GM21360 (cell line): ENCODE results near the gene ASIC2.

Source experiments
- ATAC-seq: cut with Tn5 transposase; IDR thresholded peaks from one replicate; pipeline ENCODE4 v1.9.1; 2021; ENCODE audit warnings: mild to moderate bottlenecking, moderate library complexity; ENCODE audit not compliant: unreplicated experiment

Gene ASIC2

GRCh38 chr17:33292981-33293867, at the start of gene ASIC2:
ASIC2 (minus strand) TSS chr17:33293295.
- ATAC-seq = no peak

- ATAC-seq = no peak
Observed at GRCh38 chr17:33342025-33342424, 48.9 kb upstream of the ASIC2 start.

- ATAC-seq = no peak
Observed at GRCh38 chr17:33338242-33338641, 45.1 kb upstream of the ASIC2 start.

GRCh38 chr17:33335491-33336173, 42.5 kb upstream of the ASIC2 start:
- ATAC-seq = no peak

GRCh38 chr17:33334703-33335102, 41.6 kb upstream of the ASIC2 start:
- ATAC-seq = no peak

- ATAC-seq = no peak
Observed at GRCh38 chr17:33330877-33331276, 37.8 kb upstream of the ASIC2 start.

GRCh38 chr17:33328129-33328528, 35.0 kb upstream of the ASIC2 start:
- no peak for ATAC-seq

- no peak for ATAC-seq
Observed at GRCh38 chr17:33324736-33325135, 31.6 kb upstream of the ASIC2 start.

- ATAC-seq = no peak
Observed at GRCh38 chr17:33322063-33322462, 29.0 kb upstream of the ASIC2 start.

- no peak for ATAC-seq
Observed at GRCh38 chr17:33318241-33318640, 25.1 kb upstream of the ASIC2 start.

- ATAC-seq = no peak
Observed at GRCh38 chr17:33316746-33317145, 23.7 kb upstream of the ASIC2 start.

GRCh38 chr17:33310296-33310695, 17.2 kb upstream of the ASIC2 start:
- no peak for ATAC-seq

GRCh38 chr17:33303254-33303653, 10.2 kb upstream of the ASIC2 start:
- no peak for ATAC-seq

- no peak for ATAC-seq
Observed at GRCh38 chr17:33302394-33302793, 9.3 kb upstream of the ASIC2 start.

GRCh38 chr17:33300241-33300640, 7.1 kb upstream of the ASIC2 start:
- ATAC-seq = no peak

- no peak for ATAC-seq
Observed at GRCh38 chr17:33299115-33299514, 6.0 kb upstream of the ASIC2 start.

GRCh38 chr17:33297643-33298042, 4.5 kb upstream of the ASIC2 start:
- ATAC-seq = no peak

- no peak for ATAC-seq
Observed at GRCh38 chr17:33294994-33295393, 1.9 kb upstream of the ASIC2 start.

GRCh38 chr17:33292201-33292980, 704 bp downstream of the ASIC2 start:
- ATAC-seq = no peak

GRCh38 chr17:33291248-33292200, 1.6 kb downstream of the ASIC2 start:
- no peak for ATAC-seq
